HG03025 (cell line): ENCODE results near the gene PARD3.

ENCODE experiments used
- ATAC-seq: cut with Tn5 transposase; IDR thresholded peaks from one replicate; pipeline ENCODE4 v1.9.1; 2021; ENCODE audit warnings: mild to moderate bottlenecking, moderate library complexity; ENCODE audit not compliant: unreplicated experiment, low FRiP score

Gene PARD3

GRCh38 chr10:34137955-34138354, 677.1 kb downstream of the PARD3 start:
- ATAC-seq, result no peak

- no peak for ATAC-seq
These were observed 677.9 kb downstream of the PARD3 start for GRCh38 chr10:34137201-34137600.

- ATAC-seq, result no peak
These were observed 679.6 kb downstream of the PARD3 start for GRCh38 chr10:34135515-34135914.

- ATAC-seq, result no peak
These were observed 680.5 kb downstream of the PARD3 start for GRCh38 chr10:34134602-34135001.

- ATAC-seq, result no peak
These were observed 681.7 kb downstream of the PARD3 start for GRCh38 chr10:34133406-34133805.

GRCh38 chr10:34131152-34131551, 683.9 kb downstream of the PARD3 start:
- no peak for ATAC-seq

- no peak for ATAC-seq
These were observed 687.4 kb downstream of the PARD3 start for GRCh38 chr10:34127676-34128075.

GRCh38 chr10:34126371-34127151, 688.5 kb downstream of the PARD3 start:
- no peak for ATAC-seq

GRCh38 chr10:34125702-34126101, 689.4 kb downstream of the PARD3 start:
- no peak for ATAC-seq

GRCh38 chr10:34124522-34125035, 690.5 kb downstream of the PARD3 start:
- no peak for ATAC-seq

GRCh38 chr10:34121781-34122622, 693.1 kb downstream of the PARD3 start:
- no peak for ATAC-seq

- ATAC-seq, result no peak
These were observed 693.9 kb downstream of the PARD3 start for GRCh38 chr10:34121125-34121753.

- ATAC-seq, result no peak
These were observed 695.6 kb downstream of the PARD3 start for GRCh38 chr10:34119456-34119855.

GRCh38 chr10:34116681-34117271, 698.3 kb downstream of the PARD3 start:
- no peak for ATAC-seq

- ATAC-seq, result no peak
These were observed 698.9 kb downstream of the PARD3 start for GRCh38 chr10:34116220-34116641.

- ATAC-seq, result no peak
These were observed 700.2 kb downstream of the PARD3 start for GRCh38 chr10:34114914-34115313.

GRCh38 chr10:34113504-34114225, 701.4 kb downstream of the PARD3 start:
- ATAC-seq, result no peak

GRCh38 chr10:34112171-34112782, 702.8 kb downstream of the PARD3 start:
- no peak for ATAC-seq

GRCh38 chr10:34111179-34111578, 703.9 kb downstream of the PARD3 start:
- no peak for ATAC-seq
